Left cardiac atrium (tissue), 4 donors: ENCODE measurements around the gene LRRC7. TPM values are rescaled to one million over a fixed set of nuclear protein-coding genes. Genes with fewer than 3 reads are reported as not detected.

ENCODE experiments used
- ATAC-seq, 2 donors: fragments of 200-7000 bp; cut with Tn5 transposase; one replicate each; pipeline ENCODE4 v1.9.1; 2020; ENCODE audit warnings: mild to moderate bottlenecking in 2 of 2, moderate library complexity in 2 of 2
- DNase-seq: peaks from one replicate; pipeline ENCODE4 v3.0.0-alpha.2; 2020
- intact Hi-C, 2 donors: fragments of 100-400 bp; cut with DNase I; formaldehyde crosslinking; loops; one replicate each; pipeline versions ENCODE4 v1.14.1 to v1.15.1; 2022 to 2023
- total RNA-seq, 2 donors: library from RNA; stranded (reverse); fragmentation: NEBNext Ultra II Directional; extraction: Animal tissue kit (Norgen Biotek cat#: 25700); gene quantifications; one replicate each; pipeline ENCODE4 v1.2.1, GENCODE V29; 2021
- donor health status: DM: no; HTN: yes; CAD: no.
- donor health status: DM: no; HTN: yes; CAD: no; lungs with severe emphysema.
- donor health status: DM: yes; HTN: yes; CAD: no.
- donor health status: Dilated cardiomyopathy.

Gene LRRC7
- total RNA-seq, 2 donors from 2014 or later, result 5.7 to 6.2 TPM

DNA sequence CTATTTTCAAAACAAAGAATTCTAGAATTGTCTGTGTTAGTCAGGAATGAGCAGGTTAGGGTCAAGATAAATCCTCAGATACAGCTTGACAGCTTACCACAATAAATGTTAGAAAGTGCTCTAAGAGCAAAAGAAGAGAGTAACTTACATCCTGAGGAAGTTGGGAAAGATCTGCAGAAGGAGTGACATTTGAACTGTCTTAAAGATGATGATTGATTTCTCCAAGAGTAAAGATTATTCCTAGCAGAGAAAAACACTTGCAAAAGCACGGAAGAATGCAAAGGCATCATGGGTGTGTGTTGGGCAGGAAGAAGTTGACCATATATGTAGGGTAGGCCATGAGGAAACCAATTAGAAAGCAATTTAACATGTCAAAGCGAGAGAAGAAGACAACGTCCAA is 175.4 kb downstream of the LRRC7 start:
- no peak for ATAC-seq
- intact Hi-C loops, result loop anchor here in 1 of 2 donors (10.0 kb wide), 1 partner anchor 1278 kb away; no protein-coding TSS in a partner anchor
- no peak for DNase-seq

DNA sequence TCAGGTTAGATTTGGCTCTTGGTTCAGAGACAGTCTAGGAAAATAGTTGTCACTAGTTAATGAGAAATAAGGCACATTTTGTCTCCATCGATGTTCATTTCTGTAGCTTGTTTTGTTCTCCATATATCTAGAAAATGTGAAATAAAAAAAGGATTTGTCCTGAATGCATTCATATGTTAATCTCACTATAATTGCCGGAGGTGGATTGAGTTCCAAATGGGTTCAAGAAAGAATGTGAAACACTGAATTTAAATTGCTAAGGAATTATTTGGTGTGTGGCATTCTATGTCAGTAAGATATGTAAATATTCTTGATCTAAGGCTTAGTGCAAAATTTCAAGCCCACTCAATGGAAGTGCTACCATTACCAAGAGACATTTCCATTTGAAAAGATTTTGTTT is 176.7 kb downstream of the LRRC7 start:
- intact Hi-C loops, result loop anchor here in 1 of 2 donors (10.0 kb wide), 1 partner anchor 1280 kb away; no protein-coding TSS in a partner anchor
- DNase-seq (no peak), ATAC-seq (no peak)

DNA sequence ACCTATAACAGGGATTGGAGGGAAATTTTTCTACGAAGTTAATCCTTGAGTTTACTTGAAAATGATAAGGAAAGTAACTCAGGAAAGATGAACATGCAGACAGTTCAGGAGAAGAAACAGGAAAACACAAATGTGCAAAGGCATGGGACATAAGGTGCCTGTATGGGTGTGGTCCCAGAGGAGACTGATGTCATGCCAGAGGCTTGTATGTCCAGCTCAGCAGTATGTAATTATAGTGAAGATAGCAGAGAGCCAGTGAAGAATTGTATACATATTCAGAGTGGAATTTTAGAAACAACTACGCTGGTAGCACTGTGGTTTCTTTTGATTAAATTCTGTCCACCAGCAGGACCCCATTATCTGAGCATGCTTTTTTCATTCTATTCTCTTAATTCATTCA is 179.5 kb downstream of the LRRC7 start:
- no peak for DNase-seq
- intact Hi-C loops, result loop anchor here in 1 of 2 donors (10.0 kb wide), 1 partner anchor 1282 kb away; no protein-coding TSS in a partner anchor
- ATAC-seq, result no peak

- DNase-seq (no peak), ATAC-seq (no peak)
- intact Hi-C loops, result no loop called here
Measured at GRCh38 chr1:69750638-69751037, 182.9 kb downstream of the LRRC7 start.

DNA sequence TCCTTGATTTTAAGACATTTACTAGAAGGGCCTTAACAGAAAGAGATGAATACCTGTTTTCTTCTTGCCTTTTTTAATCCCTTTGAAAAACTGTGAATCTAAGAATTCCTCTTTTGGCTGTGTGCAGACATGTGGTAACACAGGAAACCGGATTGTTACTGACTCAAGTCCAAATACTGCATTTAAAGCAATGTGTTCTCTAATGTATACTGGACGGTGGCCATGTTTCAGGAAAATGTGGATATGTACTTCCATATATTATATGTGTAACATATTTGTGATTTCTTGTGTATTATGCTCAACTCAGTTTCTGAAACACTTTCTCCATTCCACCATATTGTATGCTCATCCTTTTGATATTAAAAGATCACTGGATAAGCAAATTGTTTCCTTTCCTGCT is 185.1 kb downstream of the LRRC7 start:
- intact Hi-C loops, result no loop called here
- DNase-seq, result no peak
- ATAC-seq, result no peak

DNA sequence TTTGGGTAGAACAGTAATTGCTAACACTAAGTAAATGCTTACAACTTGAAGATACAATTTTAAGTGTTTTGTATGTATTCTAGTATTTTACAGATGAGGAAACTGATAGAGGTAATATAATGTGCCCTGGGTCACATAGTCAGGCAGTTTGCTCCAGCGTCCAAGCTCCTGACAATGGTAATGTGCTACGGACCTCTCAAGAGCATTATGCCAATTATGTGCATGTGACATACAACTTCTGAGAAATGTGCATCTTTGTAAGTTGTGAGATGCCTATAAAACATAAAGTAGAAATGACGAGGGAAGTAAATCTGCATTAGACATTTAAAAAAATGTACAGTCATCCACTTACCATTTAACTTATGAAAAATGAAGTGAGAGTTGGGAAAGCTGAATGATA is 186.8 kb downstream of the LRRC7 start:
- intact Hi-C loops, result no loop called here
- ATAC-seq (no peak), DNase-seq (no peak)

DNA sequence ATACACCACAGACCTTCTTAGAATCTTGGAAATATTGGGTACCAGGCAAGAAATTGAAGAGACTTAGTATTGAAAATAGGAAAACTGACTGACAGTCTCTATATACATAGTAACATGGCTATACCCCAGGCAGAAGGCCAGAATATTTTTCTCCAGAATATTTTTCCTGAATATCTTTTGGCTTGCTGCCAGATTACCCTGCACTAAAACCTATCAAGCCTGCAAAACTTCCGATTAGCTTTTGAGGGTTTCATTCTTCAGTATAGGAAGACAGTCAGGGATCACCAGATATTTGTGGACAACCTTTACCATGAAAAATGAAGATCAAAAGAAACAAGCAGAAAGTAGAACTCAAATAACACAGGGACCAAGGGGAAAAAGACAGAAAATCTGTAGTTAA is 187.9 kb downstream of the LRRC7 start:
- ATAC-seq (no peak), DNase-seq (no peak)
- intact Hi-C loops, result no loop called here

DNA sequence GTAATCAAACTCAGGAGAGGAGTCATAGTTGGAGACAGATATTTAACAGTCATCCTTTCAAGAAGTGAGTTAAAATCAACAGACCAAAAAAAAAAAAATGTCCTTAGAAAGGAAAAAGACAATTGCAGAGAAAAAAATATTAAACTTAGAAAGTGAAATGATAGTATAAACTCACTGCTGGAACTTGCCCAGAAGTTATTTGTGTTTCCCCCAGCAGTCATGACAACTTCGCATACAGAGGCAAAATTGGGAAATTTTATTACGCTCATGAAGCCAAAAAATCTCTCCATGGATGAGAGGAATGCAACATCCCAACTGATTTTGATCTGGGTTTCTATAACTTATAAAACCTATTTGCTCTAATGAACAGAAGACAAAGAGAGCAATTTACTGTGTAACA is 198.2 kb downstream of the LRRC7 start:
- DNase-seq (no peak), ATAC-seq (no peak)
- intact Hi-C loops, result no loop called here

- intact Hi-C loops, result no loop called here
- DNase-seq (no peak), ATAC-seq (no peak)
Measured at GRCh38 chr1:69766431-69767180, 198.9 kb downstream of the LRRC7 start.

- no peak for ATAC-seq
- no peak for DNase-seq
- intact Hi-C loops, result no loop called here
Measured at GRCh38 chr1:69776555-69776954, 208.8 kb downstream of the LRRC7 start.

DNA sequence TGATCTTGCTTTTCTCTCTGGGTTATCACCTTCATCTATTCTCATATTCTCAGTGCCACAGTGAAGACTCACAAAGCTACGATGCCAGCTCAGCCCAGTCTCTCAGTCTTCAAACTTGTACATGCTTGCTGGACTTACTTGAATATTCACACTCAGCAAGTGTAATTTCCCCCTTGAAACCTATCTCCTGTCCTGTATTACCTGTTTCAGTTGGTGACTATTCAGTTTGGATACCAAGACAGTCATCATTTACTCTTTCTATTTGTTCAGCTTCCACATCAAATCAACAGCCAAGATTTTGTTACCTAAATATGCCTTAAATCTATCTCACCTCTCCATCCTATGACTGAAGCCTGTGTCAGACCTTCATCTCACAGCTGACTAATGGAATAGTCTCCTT is 209.7 kb downstream of the LRRC7 start:
- DNase-seq (no peak), ATAC-seq (no peak)
- intact Hi-C loops, result no loop called here

GRCh38 chr1:69777971-69778370 is 210.2 kb downstream of the LRRC7 start:
- intact Hi-C loops, result no loop called here

DNA sequence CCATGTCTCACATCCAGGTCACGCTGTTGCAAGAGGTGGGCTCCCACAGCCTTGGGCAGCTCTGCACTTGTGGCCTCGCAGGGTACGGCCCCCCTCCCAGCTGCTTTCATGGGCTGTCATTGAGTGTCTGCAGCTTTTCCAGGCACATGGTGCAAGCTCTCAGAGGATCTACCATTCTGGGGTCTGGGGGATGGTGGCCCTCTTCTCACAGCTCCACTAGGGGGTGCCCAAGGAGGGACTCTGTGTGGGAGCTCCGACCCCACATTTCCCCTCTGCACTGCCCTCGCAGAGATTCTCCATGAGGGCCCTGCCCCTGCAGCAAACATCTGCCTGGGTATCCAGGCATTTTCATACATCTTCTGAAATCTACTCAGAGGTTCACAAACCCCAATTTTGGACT is 219.4 kb downstream of the LRRC7 start:
- no peak for DNase-seq

More at GRCh38 chr1:69777971-69778370, 210.2 kb downstream of the LRRC7 start:
- no peak for ATAC-seq
- no peak for DNase-seq

GRCh38 chr1:69791311-69791710 is 223.6 kb downstream of the LRRC7 start:
- ATAC-seq (no peak), DNase-seq (no peak)
- intact Hi-C loops, result no loop called here

More for the DNA sequence above, 219.4 kb downstream of the LRRC7 start:
- no peak for ATAC-seq
- intact Hi-C loops, result no loop called here

GRCh38 chr1:69794831-69795230 is 227.1 kb downstream of the LRRC7 start:
- ATAC-seq (no peak), DNase-seq (no peak)
- intact Hi-C loops, result no loop called here

DNA sequence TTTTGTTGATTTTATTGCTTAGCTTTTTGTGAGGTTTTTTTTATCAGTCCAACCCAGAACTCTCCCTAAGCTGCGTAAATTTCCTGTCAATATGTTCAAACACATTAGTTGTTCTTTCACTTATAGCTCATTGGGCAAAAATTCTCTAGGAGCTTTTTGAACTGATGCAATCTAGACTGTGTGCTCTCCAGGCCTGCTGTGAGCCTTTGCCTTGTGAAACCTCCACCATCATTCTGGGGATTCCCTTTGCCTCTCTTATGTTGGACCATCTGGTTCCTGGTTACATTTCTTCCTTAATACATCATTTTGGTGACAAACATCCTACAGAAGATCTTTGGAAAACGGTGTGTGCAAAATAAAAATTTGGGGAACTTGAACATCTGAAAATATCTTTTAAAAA is 247.2 kb downstream of the LRRC7 start:
- DNase-seq (no peak), ATAC-seq (no peak)
- intact Hi-C loops, result no loop called here

DNA sequence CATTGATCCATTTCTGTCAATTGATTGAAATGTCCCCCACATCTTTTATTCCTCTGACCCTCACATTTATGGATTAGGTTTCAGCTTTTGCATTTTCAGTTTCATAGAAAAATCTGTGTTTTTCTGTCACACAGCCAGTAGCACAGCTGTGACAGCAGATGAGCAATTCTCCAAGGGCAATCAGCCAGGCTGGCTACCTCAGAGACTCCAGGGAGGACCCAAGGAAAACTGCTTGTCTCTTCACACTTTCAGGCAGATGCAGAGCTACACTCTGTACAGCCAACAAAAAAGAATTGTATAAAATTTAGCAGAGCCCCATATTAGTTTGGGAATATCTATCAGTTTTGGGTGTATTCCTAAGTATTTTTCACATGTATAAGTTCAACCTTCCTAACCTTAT is 257.2 kb downstream of the LRRC7 start:
- no peak for ATAC-seq
- intact Hi-C loops, result no loop called here
- DNase-seq, result peak; percentile 18

DNA sequence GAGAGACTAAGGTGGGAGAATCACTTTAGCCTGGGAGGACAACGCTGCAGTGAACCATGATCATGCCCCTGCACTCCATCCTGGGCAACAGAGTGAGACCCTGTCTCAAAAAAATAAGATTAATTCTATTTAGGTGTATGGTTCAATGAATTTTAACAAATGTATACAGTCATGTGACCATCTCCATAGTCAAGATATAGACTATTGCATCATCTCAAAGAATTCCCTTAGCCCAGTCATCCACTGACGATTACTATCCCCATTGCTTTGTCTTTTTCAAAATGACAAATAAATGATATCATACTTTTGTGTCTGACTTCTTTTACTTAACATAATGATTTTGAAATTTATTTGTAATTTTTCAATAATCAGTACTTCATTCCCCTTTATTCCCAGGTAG is 260.0 kb downstream of the LRRC7 start:
- no peak for DNase-seq
- no peak for ATAC-seq
- intact Hi-C loops, result no loop called here

DNA sequence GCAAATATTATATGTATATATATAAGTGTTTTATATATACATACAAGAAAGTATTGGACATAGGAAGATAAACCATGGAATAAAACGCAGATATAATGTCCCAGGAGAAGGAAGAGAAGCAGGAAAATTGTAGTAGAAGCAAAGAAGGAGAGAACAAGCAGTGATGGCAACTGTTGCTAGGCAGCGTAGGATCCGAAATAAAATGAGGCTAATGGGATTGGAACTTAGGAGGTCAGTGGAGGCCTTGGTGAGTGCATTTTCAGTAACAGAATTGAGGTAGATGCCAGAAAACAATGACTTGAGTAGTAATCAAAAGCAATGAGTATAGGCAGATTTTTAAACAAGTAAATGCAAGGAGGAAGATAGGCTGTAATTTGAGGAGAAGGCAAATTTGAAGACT is 265.8 kb downstream of the LRRC7 start:
- DNase-seq (no peak), ATAC-seq (no peak)
- intact Hi-C loops, result no loop called here

GRCh38 chr1:69834336-69834735 is 266.6 kb downstream of the LRRC7 start:
- intact Hi-C loops, result no loop called here
- no peak for ATAC-seq
- DNase-seq, result no peak

- DNase-seq, result no peak
- ATAC-seq, result no peak
- intact Hi-C loops, result no loop called here
Measured at GRCh38 chr1:69835955-69836354, 268.2 kb downstream of the LRRC7 start.
